NCI-H187 (cell line): ENCODE data around the gene VASP.
A peak's percentile ranks its signal among the peaks of the same experiment; 100 is the strongest.
"Not testable (repeated sequence)": the region's sequence is repeated elsewhere in the genome, so short reads cannot be mapped to it uniquely, and the experiment has no call there.

Experiments used
- DNase-seq, 2 experiments: peaks; one replicate each; lab custom pipeline; 2025; lab: John Stamatoyannopoulos, UW

The VASP gene

GRCh38 chr19:45497791-45498190 lies 9.5 kb upstream of the VASP start:
- no peak for DNase-seq

- no peak for DNase-seq
Observed at GRCh38 chr19:45498411-45499195, 8.7 kb upstream of the VASP start, which contains the start of gene PPM1N. PPM1N (plus strand) TSS chr19:45498443; CDS start chr19:45498473, 30 bp downstream.

GRCh38 chr19:45499196-45500180 lies 7.8 kb upstream of the VASP start:
- DNase-seq: peak; percentile 44 to 50

GRCh38 chr19:45500918-45501729 lies 6.2 kb upstream of the VASP start:
- DNase-seq: no peak

- DNase-seq: no peak
Observed at GRCh38 chr19:45501730-45502014, 5.6 kb upstream of the VASP start.

GRCh38 chr19:45502111-45502510 lies 5.2 kb upstream of the VASP start:
- DNase-seq: no peak

- DNase-seq: no peak
Observed at GRCh38 chr19:45503909-45504308, 3.4 kb upstream of the VASP start.

GRCh38 chr19:45505151-45505995 lies 1.9 kb upstream of the VASP start:
- DNase-seq: no peak

- DNase-seq: no peak
Observed at GRCh38 chr19:45505996-45506245, 1.4 kb upstream of the VASP start.

- peak; percentile 78 to 91 for DNase-seq
Observed at GRCh38 chr19:45506246-45506988, 862 bp upstream of the VASP start.

- DNase-seq: no peak
Observed at GRCh38 chr19:45507872-45508416, 665 bp downstream of the VASP start.

- peak in 1 of 2 experiments; percentile 14 for DNase-seq
Observed at GRCh38 chr19:45508417-45508860, 1.2 kb downstream of the VASP start.

GRCh38 chr19:45508861-45509691 lies 1.8 kb downstream of the VASP start:
- no peak for DNase-seq

- no peak for DNase-seq
Observed at GRCh38 chr19:45509692-45510015, 2.4 kb downstream of the VASP start.

GRCh38 chr19:45510352-45510751 lies 3.1 kb downstream of the VASP start:
- DNase-seq: not testable (repeated sequence)

GRCh38 chr19:45511074-45511473 lies 3.8 kb downstream of the VASP start:
- DNase-seq: no peak

GRCh38 chr19:45512881-45513483 lies 5.7 kb downstream of the VASP start:
- no peak for DNase-seq

GRCh38 chr19:45514376-45515051 lies 7.2 kb downstream of the VASP start:
- DNase-seq: no peak
